NOMO-1 treated with dmso at 0.1 percent for 144 hours (cell line): ENCODE results near the gene FADD.

Source experiments
- DNase-seq: peaks from one replicate; lab custom pipeline; 2025; ENCODE audit not compliant: unreplicated experiment; lab: John Stamatoyannopoulos, UW

The FADD gene

DNA sequence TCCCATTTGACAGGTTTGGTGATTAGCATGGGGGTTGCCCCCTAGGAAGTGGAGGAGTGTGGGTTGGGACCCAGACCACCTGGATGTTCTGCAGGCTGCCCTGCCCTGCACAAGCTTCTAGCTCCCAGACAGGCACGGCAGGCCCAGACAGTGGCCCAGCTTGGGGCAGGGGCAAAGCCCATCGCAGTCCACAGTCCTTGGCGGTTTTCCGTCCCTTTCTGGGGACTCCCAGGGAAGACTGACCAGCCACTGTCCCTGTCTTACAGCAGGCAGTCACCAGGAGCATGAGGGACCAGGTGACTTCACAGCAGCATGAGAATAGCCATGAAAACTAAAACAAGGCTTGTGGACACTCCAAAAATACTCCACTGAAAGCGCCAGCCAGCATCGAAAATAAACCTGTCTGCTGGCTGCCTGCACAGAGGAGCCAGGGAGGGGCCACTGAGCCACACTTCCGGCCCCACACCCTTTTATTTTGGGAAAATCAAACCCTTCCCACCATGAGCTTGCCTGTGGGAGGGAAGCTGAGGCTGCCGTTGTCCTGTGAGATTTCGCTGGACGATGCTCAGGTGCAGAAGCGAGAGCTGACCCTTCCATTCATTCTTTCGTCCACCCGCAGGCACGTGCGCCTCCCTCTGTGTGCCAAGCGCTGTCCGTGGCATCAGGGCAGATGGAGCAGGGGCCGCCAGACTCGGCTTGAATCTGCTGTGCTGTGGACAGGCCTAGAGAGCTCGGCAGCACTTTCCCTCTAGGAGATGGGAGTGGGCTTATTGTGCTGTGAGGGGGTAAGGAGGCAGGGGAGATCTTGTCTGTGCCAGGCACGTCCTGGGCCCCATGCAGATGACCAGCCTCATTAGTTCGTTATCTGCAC is 28.0 kb downstream of the FADD start:
- DNase-seq = no peak

DNA sequence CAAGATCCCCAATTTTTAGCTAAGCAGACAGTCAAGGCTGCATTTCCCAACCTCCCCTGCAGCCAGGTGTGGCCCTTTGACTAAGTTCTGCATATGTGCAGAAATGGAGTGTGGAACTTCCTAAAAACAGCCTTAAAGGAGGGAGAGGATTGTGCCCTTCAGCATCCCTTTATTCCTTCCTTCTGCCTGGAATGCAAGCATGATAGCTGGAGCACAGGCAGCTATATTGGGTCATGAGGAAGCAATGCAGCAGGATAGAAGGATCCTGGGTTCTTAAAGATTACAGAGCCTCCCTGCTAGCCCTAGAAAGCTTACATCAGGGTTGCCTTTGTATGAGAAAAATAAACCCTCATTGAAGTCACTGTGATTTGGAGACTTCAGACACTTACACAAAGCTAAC is 29.9 kb downstream of the FADD start:
- no peak for DNase-seq

DNA sequence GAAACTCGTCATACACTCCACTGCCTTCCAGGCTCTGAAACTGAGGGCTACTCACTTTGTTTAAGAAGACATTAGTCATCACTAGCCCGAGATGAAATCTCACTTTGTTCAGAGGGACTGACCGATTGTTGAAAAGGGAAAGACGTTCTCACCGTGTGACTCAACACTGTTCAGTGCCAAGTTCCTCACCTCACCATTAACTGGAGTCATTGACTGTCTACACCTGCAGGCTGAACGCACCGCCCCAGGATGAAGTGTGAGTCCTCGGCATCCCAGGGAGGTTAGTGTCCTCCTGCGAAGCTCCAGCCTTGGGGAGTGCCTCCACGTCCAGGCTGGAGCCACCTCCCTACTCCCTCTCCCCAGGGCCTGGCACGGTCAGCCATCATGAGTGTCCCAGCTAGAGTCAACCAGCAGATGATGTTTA is 30.4 kb downstream of the FADD start:
- no peak for DNase-seq

DNA sequence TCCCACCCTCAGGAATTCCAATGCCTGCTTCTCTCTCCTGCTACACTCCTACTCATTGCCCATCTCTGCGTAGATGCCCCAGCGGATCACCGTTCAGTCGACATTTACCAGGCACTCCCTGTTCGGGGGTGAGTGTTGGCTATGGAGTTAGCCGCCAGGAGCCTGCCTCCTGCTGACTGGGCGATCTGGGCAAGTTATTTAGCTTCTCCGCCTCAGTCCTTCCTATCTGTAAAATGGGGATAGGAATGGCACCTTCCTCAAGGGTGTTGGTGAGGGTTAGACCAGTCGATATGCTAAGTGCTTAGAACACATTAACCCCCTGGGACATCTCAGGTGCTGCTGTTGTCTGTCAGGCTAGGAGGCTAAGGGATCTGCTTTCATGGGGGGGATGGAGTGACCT is 30.9 kb downstream of the FADD start:
- no peak for DNase-seq

DNA sequence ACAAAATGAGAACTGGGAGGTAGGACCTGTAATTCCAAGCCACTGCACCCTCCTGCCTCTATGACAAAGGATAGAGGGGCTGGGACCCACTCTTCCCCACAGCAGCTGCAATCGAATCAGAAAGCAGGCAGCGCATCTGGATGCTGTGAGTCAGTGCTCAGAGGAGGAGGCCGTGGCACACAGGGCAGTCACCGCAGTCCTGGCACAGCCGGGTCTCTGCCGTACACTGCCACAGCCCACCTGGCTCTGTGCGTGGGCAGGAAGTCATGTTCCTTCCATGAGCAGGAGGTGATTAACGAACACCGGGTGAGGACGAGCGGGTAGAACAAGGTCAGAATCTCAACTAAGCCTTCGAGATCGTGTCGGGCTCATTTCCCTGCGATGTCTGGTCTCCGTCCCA is 37.2 kb downstream of the FADD start:
- DNase-seq = no peak

DNA sequence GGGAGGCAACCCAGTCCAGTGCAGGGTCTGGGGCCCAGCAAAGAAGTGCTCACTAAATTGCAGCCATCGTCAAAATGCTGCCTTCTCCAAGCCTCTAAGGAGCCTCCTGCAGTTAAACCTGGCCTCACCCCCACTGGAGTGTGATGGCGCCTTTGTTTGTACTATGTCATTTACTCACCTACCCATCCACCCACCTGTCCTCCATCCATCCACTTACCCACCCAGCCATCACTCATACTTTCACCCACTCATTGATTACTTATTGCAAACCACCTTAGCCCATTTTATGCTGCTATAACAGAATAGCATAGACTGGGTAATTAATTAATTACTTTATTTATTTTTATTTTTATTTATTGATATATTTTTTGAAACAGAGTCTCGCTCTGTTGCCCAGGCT is 38.6 kb downstream of the FADD start:
- no peak for DNase-seq

DNA sequence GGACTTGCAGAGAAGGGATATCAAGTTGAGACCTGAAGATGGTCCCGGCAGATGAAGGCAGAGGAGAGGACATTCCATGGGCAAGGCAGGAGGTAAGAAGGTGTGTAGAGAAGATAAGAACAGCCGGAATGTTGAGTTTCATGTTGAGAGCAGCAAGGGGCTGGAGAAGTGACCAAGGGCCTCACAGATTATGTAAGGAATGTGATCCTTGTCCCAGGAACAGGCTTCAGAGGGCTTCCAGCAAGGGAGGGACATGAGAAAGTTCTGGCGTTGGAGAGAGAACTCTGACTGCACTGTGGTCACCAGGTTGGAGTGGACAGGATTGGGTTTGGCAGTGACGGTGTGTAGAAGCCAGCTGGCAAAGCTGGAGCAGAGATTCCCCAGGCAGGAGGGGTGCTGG is 39.8 kb downstream of the FADD start:
- no peak for DNase-seq

- DNase-seq = no peak
Observed at GRCh38 chr11:70243912-70244652, 41.0 kb downstream of the FADD start.

- DNase-seq = no peak
Observed at GRCh38 chr11:70244698-70245097, 41.6 kb downstream of the FADD start.

DNA sequence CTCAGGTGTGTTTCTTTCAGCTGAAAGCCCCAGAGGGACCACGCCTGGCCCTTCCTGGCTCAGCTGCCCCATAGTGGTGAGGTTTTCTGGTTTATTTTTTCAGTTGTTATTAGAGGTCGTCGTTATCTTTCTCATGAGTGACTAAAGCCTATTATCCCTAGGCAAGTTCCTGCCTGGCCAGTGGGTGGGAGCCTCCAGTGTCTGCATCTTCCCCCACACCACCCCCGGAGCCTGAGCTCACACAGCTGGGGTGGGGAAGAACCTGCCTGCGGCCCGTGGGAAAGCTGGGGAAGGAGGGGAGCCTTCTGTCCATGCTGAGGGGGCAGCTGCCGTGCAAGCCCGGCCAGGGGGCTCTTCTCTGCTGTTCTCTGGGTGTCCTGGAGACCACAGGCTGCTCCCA is 43.1 kb downstream of the FADD start:
- DNase-seq = no peak

DNA sequence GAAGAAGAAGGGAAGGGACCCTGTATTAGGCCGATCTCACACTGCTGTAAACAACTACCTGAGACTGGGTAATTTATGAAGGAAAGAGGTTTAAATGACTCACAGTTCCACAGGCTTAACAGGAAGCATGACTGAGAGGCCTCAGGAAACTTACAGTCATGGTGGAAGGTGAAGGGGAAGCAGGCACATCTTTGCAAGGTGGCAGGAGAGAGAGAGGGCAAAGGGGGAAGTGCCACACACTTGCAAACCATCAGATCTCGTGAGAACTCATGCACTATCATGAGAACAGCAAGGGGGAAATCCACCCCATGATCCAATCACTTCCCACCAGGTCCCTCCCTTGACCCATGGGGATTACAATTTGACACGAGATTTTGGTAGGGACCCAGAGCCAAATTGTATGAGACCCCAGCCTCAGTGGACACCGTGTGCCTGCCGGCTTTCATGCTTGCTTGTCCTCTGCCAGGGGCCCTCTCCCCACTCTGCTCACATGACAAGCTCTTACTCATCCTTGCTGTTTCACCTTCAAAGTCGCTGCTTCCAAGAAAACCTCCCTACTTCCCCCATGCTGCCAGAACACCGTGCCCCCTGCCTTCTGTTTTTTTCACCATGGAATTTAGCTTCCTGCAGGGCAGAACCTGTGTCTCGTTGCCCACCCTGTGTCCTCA is 44.1 kb downstream of the FADD start:
- DNase-seq = no peak

GRCh38 chr11:70247710-70248072 is 44.6 kb downstream of the FADD start:
- no peak for DNase-seq

GRCh38 chr11:70250876-70251658 is 48.0 kb downstream of the FADD start:
- DNase-seq = no peak

- no peak for DNase-seq
Observed at GRCh38 chr11:70251659-70252321, 48.7 kb downstream of the FADD start.

- no peak for DNase-seq
Observed at GRCh38 chr11:70252844-70253243, 49.7 kb downstream of the FADD start.

DNA sequence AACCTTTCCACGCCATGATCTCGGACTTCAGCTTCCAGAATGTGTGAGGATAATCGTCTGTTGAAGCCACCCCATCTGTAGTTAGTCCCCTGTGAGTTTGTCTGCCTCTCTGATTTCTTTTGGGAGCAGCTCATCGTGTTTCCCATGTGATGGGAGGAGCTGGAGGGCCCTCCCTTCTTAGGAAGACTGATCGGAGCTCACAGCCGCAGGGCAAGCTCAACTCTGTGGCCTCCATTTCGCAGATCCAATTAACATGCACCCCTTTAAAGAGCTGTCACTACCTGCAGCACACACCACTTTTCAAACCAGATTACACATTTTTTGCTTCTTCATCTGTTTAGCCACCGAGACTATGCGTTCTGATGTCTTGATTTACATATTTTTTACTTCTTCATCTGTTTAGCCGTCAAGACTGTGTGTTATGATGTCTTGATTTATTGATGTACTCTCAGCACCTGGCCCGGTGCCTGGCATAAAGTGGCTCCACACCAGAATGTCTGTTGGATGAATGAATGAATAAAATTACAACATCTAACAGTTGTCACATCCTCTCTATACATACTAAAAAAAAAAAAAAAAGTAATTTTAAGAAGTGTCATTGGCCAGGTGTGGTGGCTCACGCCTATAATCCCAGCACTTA is 52.5 kb downstream of the FADD start:
- no peak for DNase-seq
